Fibroblast of lung (primary cell): Measurements from ENCODE around the gene MACROD2. TPM values are rescaled to one million over a fixed set of nuclear protein-coding genes. Genes with fewer than 3 reads are reported as not detected.

Experiments used
- DNase-seq, 2 donors: peaks; one replicate each; pipeline versions ENCODE4 v3.0.0 to v3.0.0-alpha.2; 2010; ENCODE audit warnings: low read depth in 2 of 2
- H2AFZ ChIP-seq: 2 replicates; pipeline ENCODE4 v1.5.1; 2012; ENCODE audit warnings: low read length, control low read depth, inconsistent platforms
- H3K27ac ChIP-seq: 2 replicates; pipeline ENCODE4 v1.5.1; 2011; ENCODE audit warnings: low read length, control low read depth; ENCODE audit not compliant: insufficient read depth
- H3K27me3 ChIP-seq: 2 replicates; pipeline ENCODE4 v1.5.1; 2011; ENCODE audit warnings: mild to moderate bottlenecking, low read length; ENCODE audit not compliant: control insufficient read depth, insufficient read depth
- H3K36me3 ChIP-seq: 2 replicates; pipeline ENCODE4 v1.5.1; 2011; ENCODE audit warnings: low read length; ENCODE audit not compliant: control insufficient read depth, insufficient read depth
- H3K4me1 ChIP-seq: 2 replicates; pipeline ENCODE4 v1.5.1; 2011; ENCODE audit warnings: low read length; ENCODE audit not compliant: control insufficient read depth, insufficient read depth; ENCODE audit errors: extremely low read depth
- H3K4me2 ChIP-seq: 2 replicates; pipeline ENCODE4 v1.5.1; 2011; ENCODE audit warnings: low read length, control low read depth; ENCODE audit not compliant: insufficient read depth; ENCODE audit errors: extremely low read depth
- H3K4me3 ChIP-seq, 4 experiments: fragments of 200-600 bp in 1 of 4; sonication (generic) in 1 of 4; replicated peaks in 1 of 4; 2 replicates each; pipeline ENCODE4 v1.5.1; 2011 to 2016; ENCODE audit warnings: low read length in 4 of 4, low read depth in 3 of 4, mild to moderate bottlenecking in 3 of 4, control low read depth in 2 of 4, inconsistent platforms in 1 of 4, mixed read lengths in 1 of 4; ENCODE audit not compliant: insufficient read depth in 1 of 4; ENCODE audit errors: control extremely low read depth in 1 of 4
- H3K79me2 ChIP-seq: 2 replicates; pipeline ENCODE4 v1.5.1; 2012; ENCODE audit warnings: mild to moderate bottlenecking, low read length, inconsistent platforms; ENCODE audit not compliant: control insufficient read depth, insufficient read depth
- H3K9ac ChIP-seq: 2 replicates; pipeline ENCODE4 v1.5.1; 2011; ENCODE audit warnings: mild to moderate bottlenecking, low read length, control low read depth; ENCODE audit not compliant: insufficient read depth
- H3K9me3 ChIP-seq: 2 replicates; pipeline ENCODE4 v1.5.1; 2012; ENCODE audit warnings: low read depth, low read length; ENCODE audit not compliant: control insufficient read depth, insufficient read depth
- H4K20me1 ChIP-seq: 2 replicates; pipeline ENCODE4 v1.5.1; 2011; ENCODE audit warnings: low read length; ENCODE audit not compliant: control insufficient read depth, insufficient read depth; ENCODE audit errors: extremely low read depth
- EZH2 ChIP-seq: IDR thresholded peaks from 2 replicates; pipeline ENCODE4 v1.5.1; 2012; ENCODE audit warnings: low read length, control low read depth, mild to moderate bottlenecking; ENCODE audit errors: missing control alignments
- polyA plus RNA-seq, 2 donors: library from polyadenylated mRNA; depleted of rRNA in 1 of 2; stranded (reverse) in 1 of 2; unstranded in 1 of 2; fragments of >200 nt; gene quantifications; 2 replicates each; pipeline ENCODE4 v1.2.1, GENCODE V29; 2011 to 2012; ENCODE audit warnings: missing spikeins in 1 of 2
- total RNA-seq: library from RNA; depleted of rRNA; stranded (reverse); fragments of >200 nt; gene quantifications from 2 replicates; pipeline ENCODE4 v1.2.1, GENCODE V29; 2014
- TF ChIP-seq, protein P1 (sequence below), 2 donors: IDR thresholded peaks in 1 of 2; conservative IDR thresholded peaks in 1 of 2; 1 replicate in 1 of 2; 2 replicates in 1 of 2; pipeline ENCODE4 v1.5.1; 2011 to 2012; ENCODE audit warnings: low read length in 2 of 2, control low read depth in 1 of 2, inconsistent platforms in 1 of 2, low read depth in 1 of 2, mild to moderate bottlenecking in 1 of 2

MACROD2 gene
- total and polyA plus RNA-seq, 2 donors (not counting 1 experiment from before 2014, with no cell fraction given): 0.54 to 1.7 TPM

DNA sequence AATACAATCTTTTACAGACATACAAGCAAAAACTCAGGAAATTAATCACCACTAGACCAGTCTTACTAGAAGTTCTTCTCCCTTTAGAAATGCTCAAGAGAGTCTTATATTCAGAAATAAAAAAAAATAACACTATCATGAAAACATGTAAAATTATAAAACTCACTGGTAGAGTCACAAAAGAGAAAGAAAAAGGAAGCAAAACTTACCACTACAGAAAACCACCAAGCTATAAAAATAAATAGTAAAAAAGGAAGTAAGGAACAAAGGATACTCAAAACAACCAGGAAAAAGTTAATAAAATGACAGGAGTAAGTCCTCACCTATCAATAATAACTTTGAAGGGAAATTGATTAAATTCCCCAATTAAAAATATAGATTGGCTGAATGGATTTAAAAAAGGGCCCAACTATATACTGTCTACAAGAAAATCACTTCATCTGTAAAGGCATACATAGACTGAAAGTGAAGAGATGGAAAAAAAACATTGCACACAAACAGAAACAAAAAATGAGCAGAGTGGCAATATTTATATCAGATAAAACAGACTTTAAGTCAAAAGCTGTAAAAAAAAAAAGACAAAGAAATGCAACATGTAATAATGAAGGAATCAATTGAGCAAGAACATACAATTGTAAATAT is 2088.4 kb downstream of the MACROD2 start:
- H3K79me2 ChIP-seq: no peaks in the 10 kb centered on the region
- H4K20me1 ChIP-seq: no peaks in the 10 kb centered on the region
- H3K9me3 ChIP-seq: no peaks in the 10 kb centered on the region
- H3K36me3 ChIP-seq: no peaks in the 10 kb centered on the region
- H2AFZ ChIP-seq: no peak overlapping the region
- TF ChIP-seq, protein P1, sequence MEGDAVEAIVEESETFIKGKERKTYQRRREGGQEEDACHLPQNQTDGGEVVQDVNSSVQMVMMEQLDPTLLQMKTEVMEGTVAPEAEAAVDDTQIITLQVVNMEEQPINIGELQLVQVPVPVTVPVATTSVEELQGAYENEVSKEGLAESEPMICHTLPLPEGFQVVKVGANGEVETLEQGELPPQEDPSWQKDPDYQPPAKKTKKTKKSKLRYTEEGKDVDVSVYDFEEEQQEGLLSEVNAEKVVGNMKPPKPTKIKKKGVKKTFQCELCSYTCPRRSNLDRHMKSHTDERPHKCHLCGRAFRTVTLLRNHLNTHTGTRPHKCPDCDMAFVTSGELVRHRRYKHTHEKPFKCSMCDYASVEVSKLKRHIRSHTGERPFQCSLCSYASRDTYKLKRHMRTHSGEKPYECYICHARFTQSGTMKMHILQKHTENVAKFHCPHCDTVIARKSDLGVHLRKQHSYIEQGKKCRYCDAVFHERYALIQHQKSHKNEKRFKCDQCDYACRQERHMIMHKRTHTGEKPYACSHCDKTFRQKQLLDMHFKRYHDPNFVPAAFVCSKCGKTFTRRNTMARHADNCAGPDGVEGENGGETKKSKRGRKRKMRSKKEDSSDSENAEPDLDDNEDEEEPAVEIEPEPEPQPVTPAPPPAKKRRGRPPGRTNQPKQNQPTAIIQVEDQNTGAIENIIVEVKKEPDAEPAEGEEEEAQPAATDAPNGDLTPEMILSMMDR (conservative IDR thresholded peaks at IDR 0.05 in 1 of 2, IDR thresholded peaks at IDR 0.05 in 1 of 2; ENCODE audit: low read depth in 1 of 2, low read length in 2 of 2): no peak
- TF ChIP-seq EZH2: no peak
- no peak overlapping the region for H3K4me2 ChIP-seq
- H3K4me1 ChIP-seq: no peaks in the 10 kb centered on the region
- H3K27ac ChIP-seq: no peak overlapping the region
- H3K27me3 ChIP-seq: no peaks in the 10 kb centered on the region
- H3K9ac ChIP-seq: no peak overlapping the region
- DNase-seq: no peak
- H3K4me3 ChIP-seq: no peak overlapping the region

DNA sequence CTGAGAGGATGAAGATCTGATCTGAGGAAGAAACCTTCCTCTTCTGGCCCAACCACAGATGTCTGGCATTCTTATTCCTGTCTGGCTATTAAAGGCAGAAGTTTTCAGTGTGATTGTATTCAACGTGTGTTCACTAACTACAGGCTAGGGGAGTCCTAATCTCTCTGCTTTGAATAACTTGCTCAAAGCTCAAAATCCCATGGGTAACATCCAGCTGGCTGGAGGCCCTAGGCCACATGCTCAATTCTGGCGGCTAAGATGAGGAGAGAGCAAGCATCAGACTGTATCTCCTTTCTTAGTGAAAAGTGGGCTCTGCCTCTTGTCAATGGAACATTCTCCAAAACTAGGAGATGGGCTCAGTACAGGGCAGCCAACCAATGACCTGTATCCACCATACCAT is 2099.9 kb downstream of the MACROD2 start:
- H3K9ac ChIP-seq: no peak overlapping the region
- H4K20me1 ChIP-seq: no peaks in the 10 kb centered on the region
- no peaks in the 10 kb centered on the region for H3K79me2 ChIP-seq
- H3K27me3 ChIP-seq: no peaks in the 10 kb centered on the region
- TF ChIP-seq EZH2: no peak
- TF ChIP-seq, protein P1 (conservative IDR thresholded peaks at IDR 0.05 in 1 of 2, IDR thresholded peaks at IDR 0.05 in 1 of 2; ENCODE audit: low read depth in 1 of 2, low read length in 2 of 2): no peak
- no peak overlapping the region for H3K27ac ChIP-seq
- H3K9me3 ChIP-seq: no peaks in the 10 kb centered on the region
- H3K36me3 ChIP-seq: no peaks in the 10 kb centered on the region
- no peaks in the 10 kb centered on the region for H3K4me1 ChIP-seq
- H2AFZ ChIP-seq: no peak overlapping the region
- H3K4me2 ChIP-seq: no peak overlapping the region
- no peak overlapping the region for H3K4me3 ChIP-seq
- no peak for DNase-seq

DNA sequence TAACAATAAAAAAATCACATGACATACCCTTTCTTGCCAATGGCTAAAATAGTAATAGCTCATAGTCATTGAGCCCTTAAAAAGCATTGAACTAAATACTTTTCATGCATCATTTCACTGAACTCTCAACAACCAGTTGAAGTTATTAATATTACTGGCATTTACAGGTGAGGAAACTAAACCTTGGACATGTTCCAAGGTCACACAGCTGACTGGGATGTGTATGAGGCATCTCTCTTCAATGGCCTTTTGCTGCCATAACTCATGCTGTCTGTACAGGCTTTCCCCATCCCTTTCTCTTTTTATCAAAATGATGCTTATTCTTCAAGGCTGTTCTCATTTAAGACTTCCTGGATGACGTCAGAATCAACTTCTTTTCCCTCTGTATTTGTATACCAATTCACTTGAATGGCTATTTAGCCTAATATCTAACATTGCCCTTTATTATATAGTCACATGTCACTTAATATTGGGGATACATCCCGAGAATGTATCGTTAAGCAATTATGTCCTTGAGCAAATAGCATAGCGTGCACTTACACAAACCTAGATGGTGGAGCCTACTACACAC is 2101.5 kb downstream of the MACROD2 start:
- Histone ChIP-seq H3K4me2 (no peak overlapping the region), H3K4me3 (no peak overlapping the region), H3K9ac (no peak overlapping the region), H3K9me3 (no peaks in the 10 kb centered on the region), H3K4me1 (no peaks in the 10 kb centered on the region), H2AFZ (no peak overlapping the region), H3K27me3 (no peaks in the 10 kb centered on the region), H4K20me1 (no peaks in the 10 kb centered on the region), H3K79me2 (no peaks in the 10 kb centered on the region), H3K36me3 (no peaks in the 10 kb centered on the region), H3K27ac (no peak overlapping the region)
- TF ChIP-seq EZH2: no peak
- TF ChIP-seq, protein P1 (conservative IDR thresholded peaks at IDR 0.05 in 1 of 2, IDR thresholded peaks at IDR 0.05 in 1 of 2; ENCODE audit: low read depth in 1 of 2, low read length in 2 of 2): no peak
- no peak for DNase-seq
